ENCODE data around the gene EPC1.
A peak's percentile ranks its signal among the peaks of the same experiment; 100 is the strongest.

EPC1 gene

DNA sequence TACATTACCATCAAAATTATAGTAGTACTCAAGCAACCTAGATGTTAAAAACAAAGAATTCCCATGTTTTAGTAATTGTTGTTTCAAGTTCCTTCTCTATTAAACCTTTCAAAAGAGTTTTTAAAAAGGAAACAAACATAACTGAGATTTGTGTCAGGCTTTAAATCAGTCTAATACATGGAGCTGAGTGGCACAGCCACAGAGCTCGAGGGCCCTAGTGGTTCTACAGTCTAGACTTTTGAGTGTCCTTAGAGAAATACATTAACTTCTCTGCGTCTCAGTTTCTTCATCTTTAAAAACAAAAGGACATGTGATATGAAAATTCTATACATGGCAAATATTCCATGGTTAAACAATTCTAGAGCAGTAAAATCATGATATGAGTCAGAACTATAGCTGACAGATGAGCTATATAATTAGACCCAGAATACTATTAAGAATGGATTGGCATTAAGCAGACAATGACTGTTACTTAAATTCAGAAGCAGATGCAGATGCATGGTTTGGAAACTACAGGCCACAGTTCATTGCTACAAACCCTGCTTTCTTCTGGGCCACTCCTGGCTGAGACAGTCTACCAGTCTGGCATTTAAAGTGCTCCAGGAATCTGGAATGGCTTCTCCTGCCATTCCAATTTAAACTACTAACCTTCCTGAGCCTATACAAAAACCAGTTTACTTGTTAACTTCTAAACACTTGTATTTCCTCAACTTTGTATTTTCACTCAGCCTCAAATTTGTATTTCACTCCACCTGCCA lies 77.4 kb downstream of the EPC1 start:
- no peak for DNase-seq (ENCODE audit: low read depth)
- no peak overlapping the region for H3K4me3 ChIP-seq (ENCODE audit: low read length)
- TF ChIP-seq, protein P1, sequence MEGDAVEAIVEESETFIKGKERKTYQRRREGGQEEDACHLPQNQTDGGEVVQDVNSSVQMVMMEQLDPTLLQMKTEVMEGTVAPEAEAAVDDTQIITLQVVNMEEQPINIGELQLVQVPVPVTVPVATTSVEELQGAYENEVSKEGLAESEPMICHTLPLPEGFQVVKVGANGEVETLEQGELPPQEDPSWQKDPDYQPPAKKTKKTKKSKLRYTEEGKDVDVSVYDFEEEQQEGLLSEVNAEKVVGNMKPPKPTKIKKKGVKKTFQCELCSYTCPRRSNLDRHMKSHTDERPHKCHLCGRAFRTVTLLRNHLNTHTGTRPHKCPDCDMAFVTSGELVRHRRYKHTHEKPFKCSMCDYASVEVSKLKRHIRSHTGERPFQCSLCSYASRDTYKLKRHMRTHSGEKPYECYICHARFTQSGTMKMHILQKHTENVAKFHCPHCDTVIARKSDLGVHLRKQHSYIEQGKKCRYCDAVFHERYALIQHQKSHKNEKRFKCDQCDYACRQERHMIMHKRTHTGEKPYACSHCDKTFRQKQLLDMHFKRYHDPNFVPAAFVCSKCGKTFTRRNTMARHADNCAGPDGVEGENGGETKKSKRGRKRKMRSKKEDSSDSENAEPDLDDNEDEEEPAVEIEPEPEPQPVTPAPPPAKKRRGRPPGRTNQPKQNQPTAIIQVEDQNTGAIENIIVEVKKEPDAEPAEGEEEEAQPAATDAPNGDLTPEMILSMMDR (IDR thresholded peaks at IDR 0.05; ENCODE audit: insufficient read depth, low read depth, low read length, missing control alignments), result no peak

DNA sequence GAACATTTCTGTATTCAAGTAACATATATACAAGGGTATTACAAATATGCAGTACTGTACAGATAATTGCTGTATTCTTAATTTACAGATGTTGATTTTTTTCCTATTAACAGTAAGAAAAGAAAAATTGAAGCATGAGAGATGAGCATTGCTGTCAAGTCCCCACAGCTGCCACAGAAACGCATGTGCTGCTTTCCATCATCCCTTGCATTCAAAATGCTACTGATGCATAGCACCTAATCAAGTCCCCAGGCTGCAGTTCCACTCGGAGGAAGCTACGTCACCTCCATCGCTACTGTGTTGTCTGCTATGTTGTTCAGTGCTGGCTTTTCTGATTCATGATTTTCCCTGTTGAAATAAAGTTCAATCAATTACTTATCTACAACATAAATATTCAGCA lies 78.2 kb downstream of the EPC1 start:
- DNase-seq (ENCODE audit: low read depth), result no peak
- H3K4me3 ChIP-seq (ENCODE audit: low read length), result no peak overlapping the region
- TF ChIP-seq, protein P1 (IDR thresholded peaks at IDR 0.05; ENCODE audit: insufficient read depth, low read depth, low read length, missing control alignments), result no peak

DNA sequence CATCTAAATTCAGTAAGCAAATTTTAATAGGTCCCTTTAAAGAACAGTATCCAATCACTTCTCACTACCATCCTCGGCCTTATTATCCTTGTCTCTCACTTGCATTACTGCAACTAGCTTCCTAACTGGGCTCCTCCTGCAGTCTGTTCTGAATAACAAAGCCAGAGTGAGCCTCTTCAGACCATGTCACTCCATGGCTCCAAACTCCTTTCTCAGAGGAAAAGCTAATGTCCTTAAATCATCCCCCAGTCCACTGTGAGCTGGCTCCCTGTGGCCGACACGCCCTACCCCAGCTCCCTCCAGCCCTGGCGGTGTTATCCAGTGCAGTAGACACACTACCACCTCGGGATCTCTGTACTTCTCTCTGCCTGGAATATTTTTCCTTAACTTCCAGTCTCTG lies 80.0 kb downstream of the EPC1 start:
- TF ChIP-seq, protein P1 (IDR thresholded peaks at IDR 0.05; ENCODE audit: insufficient read depth, low read depth, low read length, missing control alignments), result no peak
- DNase-seq (ENCODE audit: low read depth), result no peak
- no peak overlapping the region for H3K4me3 ChIP-seq (ENCODE audit: low read length)

DNA sequence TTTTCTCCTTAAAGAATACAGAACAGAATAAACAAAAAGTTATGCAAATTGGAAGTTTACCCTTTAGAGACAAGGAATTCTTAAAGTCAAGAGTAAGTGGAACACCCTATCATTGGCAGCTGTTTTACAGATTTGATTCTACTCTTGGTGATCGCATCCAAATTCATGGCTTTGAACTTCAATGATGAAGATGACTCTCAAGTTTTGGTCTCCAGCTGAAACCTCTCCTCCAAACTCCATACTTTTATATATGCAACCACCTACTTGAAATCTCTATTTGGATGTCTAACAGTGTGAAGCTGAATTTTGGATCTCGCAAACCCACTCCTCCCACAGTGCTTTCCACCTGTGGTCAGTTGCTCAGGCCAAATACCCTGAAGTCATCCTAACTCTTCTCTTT lies 80.4 kb downstream of the EPC1 start:
- no peak for DNase-seq (ENCODE audit: low read depth)
- TF ChIP-seq, protein P1 (IDR thresholded peaks at IDR 0.05; ENCODE audit: insufficient read depth, low read depth, low read length, missing control alignments), result no peak
- H3K4me3 ChIP-seq (ENCODE audit: low read length), result no peak overlapping the region

DNA sequence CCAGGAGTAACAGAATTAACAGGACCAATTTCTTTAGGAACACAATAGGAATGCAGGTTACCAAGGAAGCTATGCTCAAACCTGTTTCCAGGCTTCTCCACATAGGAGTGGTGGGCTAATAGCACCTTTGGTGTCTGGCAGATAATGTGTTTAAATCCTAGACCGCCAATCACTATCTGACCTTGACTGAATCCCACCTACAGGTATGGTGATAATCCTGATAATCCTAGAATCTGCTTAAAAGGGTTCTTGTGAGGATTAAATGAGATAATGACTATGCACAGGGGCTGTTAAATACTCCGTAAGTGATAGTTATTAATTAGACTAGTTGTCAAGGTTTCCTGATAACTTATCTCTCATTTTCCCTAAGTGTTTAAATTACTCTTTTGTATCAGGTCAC lies 81.2 kb downstream of the EPC1 start:
- DNase-seq (ENCODE audit: low read depth), result no peak
- TF ChIP-seq, protein P1 (IDR thresholded peaks at IDR 0.05; ENCODE audit: insufficient read depth, low read depth, low read length, missing control alignments), result no peak
- no peak overlapping the region for H3K4me3 ChIP-seq (ENCODE audit: low read length)

DNA sequence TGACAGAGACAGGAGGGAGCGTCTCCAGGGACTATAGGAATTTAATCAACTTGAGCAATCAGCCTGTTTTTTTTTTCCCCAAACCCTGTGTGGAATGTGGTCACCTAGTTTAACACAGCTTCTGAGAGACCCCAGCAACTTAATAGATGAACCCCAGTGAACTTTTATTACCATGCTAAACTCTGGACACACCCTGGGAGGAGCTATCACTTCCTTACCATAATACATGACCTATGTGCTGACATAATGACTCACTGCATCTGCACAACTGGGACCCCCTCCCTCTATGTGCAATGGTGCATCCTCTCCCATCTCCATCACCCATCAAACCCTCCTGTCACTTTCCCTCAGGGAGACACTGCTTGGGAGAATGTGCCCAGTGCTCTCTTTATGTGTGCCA lies 83.7 kb downstream of the EPC1 start:
- TF ChIP-seq, protein P1 (IDR thresholded peaks at IDR 0.05; ENCODE audit: insufficient read depth, low read depth, low read length, missing control alignments), result no peak
- DNase-seq (ENCODE audit: low read depth), result peak; percentile 17
- no peak overlapping the region for H3K4me3 ChIP-seq (ENCODE audit: low read length)

DNA sequence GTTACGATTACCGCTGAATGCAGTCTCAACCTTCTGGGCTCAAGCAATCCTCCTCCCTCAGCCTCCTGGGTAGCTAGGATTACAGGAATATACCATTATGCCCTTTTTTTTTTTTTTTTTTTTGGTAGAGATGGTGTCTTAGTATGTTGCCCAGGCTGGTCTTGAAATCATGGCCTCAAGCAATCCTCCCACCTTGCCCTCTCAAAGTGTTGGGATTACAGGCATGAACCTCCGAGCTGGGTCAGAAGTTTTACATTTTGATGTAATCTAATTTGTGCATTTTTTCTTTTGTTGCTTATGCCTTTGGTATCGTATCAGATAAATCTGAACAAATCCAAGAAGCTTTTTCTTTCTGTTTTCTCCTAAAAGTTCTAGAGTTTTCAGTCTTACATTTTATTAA lies 87.4 kb downstream of the EPC1 start:
- H3K4me3 ChIP-seq (ENCODE audit: low read length), result no peak overlapping the region
- TF ChIP-seq, protein P1 (IDR thresholded peaks at IDR 0.05; ENCODE audit: insufficient read depth, low read depth, low read length, missing control alignments), result no peak

More for the DNA sequence above, 87.4 kb downstream of the EPC1 start:
- no peak for DNase-seq (ENCODE audit: low read depth)
